ENCODE data around the gene HEXD.
"Not testable (repeated sequence)": the region's sequence is repeated elsewhere in the genome, so short reads cannot be mapped to it uniquely, and the experiment has no call there.

HEXD gene

DNA sequence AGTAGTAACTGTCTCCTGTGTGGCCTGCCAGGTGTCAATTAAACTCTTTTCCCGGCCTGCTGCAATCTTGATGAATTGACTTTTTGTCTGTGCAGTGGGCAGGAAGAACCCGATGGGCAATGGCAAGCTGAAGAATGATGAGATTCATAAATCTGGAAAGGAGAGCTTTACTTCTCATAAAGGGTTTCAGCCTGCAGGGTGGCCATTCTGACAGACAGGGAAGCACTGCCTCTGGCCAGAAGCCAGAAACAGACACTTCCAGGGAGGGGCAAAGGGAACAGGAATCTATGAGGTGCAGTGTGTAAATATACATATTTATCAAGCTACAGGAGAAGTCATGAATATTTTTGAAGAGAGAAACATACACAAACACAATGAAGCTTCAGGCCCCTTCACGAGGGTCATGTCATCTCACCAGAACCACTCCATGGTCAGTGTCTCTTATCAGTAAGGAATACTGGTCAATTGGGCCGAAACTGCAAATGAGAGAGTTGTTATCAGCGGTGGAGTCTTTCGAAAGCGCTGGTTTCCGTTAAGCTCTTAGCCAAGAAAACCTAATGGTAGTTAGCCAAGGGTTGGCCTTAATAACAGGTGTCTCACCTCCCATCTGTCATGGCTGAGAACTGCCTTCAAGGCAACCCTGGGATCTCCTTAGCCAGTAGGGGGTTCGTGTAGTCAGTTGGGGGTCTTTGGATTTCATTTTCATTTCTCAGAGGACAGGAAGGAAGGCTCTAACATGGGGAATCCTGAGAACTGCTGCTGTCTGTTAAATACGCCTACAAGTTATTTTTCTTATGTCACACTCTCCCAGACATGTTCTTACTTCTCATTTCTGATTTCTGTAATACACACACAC is 39.2 kb downstream of the HEXD start:
- no peak for DNase-seq (ENCODE audit: low read depth in 3 of 3, low spot score in 1 of 3)

DNA sequence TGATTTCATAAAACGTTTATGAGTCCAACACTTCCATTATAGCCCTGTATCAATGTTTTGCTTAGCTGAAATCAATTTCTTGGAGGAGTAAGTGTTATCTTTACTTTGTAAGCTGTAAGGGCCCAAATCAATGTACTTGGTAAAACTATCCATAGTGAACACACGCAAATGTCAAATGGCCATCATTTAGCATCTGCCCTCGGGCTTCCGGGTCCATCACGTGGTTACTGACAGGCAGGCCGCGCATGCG is 39.7 kb downstream of the HEXD start:
- DNase-seq (ENCODE audit: low read depth in 3 of 3, low spot score in 1 of 3) = no peak

DNA sequence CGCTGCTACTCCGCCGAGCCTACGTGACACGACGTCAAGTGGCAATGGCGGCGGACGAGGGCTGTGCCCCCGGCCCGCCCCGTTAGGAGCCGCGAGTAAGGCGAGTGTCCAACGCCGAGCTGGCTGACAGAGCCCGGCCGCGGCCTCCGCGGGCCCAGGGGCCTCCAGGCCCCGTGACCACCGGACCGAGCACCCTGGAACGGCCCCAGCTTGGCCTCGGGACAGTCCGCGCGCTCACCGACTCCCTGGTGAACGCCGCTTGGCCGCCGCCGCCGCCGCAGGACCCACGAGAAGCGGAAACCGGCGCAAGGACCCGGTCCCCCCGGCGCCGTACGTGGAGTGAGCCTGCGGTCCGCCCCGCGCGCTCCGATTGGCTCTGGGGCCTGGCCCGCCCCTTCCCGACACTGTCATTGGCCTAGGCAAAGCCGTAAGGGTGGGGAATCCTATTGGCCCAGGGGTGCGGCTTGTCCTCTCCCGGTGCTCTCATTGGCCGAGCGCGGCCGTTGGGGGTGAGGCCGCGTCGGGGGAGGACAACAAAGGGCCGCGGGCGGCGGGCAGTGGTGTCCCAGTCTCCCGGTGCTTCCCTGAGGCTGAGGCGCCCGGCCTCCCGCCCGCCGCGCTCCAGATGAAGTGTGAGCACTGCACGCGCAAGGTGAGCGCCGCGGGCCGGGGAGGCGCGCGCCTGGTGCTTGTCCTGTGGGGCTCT is 40.2 kb downstream of the HEXD start, which contains the start of gene NARF:
NARF (plus strand) TSS at position 563 of the 706 bp plus-strand sequence; CDS start at position 626, 63 bp downstream.
- peak; percentile 84 to 92 (median 91) for DNase-seq (ENCODE audit: low read depth in 3 of 3, low spot score in 1 of 3)

DNA sequence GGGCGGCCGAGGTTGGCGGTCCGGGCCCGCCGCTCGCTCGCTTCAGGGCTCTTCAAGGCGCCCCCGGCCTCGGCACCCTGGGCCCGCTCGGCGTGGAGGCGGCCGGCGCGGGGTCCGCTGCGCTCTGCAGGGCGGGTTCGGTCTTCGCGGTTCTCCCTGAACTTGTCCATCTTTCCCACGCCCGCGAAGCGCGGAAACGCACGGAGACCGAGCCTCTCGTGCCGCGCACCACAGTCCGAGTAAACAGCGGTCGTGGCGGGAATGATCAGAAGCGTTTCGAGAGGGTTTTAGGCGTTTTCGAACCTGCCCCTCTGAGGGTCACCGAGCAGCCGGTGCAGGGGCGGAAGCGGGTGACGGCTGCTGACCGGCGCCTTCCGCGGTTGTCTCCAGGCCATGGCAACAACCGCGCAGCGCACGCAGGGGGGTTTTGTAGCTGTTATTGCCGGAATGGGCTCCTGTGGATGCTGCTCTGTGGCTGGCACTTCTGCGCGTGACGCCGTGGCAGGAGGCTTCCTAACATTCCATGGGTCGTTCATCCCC is 40.8 kb downstream of the HEXD start:
- no peak for DNase-seq (ENCODE audit: low read depth in 3 of 3, low spot score in 1 of 3)

DNA sequence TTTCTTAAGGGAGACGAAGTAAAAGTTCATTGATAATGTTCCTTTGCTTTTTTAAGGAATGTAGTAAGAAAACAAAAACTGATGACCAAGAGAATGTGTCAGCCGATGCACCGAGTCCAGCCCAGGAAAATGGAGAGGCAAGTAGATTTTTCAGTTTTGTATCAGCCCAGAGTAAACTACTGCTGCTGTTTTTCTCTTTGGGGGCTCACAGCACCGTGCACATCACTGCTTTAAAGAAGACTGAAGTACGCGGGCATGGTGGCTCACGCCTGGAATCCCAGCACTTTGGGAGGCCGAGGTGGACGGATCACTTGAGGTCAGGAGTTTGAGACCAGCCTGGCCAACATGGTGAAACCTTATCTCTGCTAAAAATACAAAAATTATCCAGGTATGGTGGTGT is 41.8 kb downstream of the HEXD start:
- not testable (repeated sequence) for DNase-seq (ENCODE audit: low read depth in 3 of 3, low spot score in 1 of 3)

DNA sequence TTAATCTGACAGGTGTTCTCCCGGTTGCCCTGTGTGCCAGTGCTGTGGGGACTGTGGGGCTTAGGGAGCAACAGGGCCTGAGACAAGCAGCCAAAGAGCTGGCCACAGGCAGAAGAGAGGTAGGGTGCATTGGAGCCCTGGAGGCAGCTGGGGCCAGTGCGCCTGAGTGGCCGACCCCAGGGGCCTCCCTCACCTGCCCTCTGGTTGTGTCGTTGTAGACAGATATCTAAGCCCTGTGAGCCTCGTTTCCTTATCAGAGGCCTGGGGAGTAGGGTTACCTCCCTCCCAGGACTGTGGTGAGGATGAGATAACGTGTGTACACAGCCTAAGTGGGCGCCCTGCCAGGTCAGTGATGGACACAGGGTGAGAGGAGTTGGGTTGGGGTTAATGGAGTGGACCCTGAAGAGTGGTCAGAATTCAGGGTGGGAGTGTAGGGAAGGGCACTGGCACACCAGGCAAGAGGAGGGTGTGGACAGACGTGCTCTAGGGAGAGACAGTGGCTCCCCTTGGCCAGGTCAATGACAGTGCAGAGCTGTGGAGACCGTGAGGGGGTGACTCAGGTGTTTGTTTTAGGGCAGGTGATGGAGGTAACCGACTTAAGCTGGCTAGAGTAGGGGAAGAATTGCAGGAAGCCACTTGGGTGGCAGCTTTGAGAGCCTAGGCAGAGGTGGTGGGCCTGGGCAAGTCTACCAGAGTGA is 43.8 kb downstream of the HEXD start:
- no peak for DNase-seq (ENCODE audit: low read depth in 3 of 3, low spot score in 1 of 3)

DNA sequence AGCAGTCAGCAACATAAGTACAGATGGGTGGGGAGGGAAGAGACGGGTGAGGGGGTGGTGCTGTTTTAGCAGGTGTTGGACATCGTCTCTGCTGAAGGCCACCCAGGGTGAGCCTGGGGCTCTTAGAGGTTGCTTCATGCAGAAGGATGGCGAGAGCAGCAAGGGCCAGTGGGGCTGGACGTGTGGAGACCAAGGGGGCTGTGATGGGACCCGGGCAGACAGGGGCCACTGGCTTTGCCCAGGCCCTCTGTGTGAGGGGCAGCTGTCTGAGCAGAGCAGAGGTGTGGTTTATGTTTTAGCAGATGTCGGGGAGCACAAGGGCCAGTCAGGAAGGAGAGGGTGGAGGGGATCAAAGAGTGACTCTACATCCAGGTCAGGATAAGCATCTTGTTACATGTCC is 45.2 kb downstream of the HEXD start:
- no peak for DNase-seq (ENCODE audit: low read depth in 3 of 3, low spot score in 1 of 3)

DNA sequence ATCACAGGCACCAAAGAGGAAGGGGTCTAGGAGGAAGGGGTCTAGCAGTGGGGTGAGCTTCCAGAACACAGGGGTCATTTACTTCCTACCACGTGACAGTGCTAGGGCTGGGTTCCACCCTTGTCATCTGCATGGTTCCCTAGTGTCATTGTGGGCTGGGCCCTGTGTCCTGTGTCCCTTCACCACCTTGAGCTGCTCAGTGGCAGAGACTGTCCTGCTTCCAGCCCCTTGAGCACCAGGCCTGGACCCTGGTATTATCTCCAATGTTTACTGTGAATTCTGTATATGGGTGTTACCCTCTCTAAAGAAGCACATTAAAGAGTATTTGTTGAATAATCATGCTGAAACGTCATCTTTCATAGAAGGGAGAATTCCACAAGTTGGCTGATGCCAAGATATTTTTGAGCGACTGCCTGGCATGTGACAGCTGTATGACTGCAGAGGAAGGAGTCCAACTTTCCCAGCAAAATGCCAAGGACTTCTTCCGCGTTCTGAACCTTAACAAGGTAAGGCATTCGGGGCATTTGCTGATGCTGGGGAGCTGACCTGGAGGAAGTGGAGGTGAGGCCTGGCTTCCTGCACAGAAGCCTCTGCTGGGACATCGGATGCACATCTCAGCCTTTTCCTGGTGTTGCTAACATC is 45.9 kb downstream of the HEXD start:
- DNase-seq (ENCODE audit: low read depth in 3 of 3, low spot score in 1 of 3) = no peak

DNA sequence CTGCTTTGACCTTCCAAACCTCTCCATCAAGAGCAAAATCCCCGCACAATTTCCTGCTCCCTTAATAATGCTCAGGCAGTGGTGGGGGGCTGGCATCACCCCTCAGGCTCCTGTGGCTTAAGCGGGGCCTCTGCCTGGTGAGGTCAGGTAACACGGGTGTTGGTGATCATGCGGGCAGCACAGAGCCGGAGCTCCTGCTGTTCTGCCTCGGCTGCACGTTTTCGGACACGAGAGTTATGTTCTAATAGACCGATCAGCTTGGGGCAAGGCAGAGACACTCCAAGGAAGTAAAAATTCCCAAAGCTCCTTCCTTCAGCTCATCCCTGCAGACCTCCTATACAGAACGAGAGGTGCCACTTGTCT is 46.4 kb downstream of the HEXD start:
- no peak for DNase-seq (ENCODE audit: low read depth in 3 of 3, low spot score in 1 of 3)

DNA sequence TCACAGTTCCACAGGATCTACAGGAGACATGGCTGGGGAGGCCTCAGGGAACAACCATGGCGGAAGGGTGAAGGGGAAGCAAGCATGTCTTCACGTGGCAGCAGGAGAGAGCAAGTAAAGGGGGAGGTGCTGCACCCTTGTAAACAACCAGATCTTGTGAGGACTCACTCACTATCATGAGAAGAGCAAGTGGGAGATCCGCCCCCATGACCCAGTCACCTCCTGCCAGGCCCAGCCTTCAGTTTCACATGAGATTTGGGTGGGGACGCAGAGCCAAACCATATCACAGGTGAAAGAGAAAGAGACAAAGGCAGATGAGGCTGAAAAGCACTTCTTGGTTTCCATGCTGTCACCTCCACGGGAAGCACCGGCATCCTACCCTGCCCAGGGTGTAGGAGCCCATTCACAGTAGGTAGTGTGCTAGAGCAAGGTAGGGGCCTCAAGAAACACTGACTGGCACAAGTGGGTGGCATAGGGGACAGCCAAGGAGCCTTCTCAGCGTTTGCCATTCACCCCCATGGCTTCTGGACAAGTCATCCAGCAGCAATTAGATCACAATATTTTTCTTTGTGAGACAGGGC is 47.0 kb downstream of the HEXD start:
- DNase-seq (ENCODE audit: low read depth in 3 of 3, low spot score in 1 of 3) = no peak

DNA sequence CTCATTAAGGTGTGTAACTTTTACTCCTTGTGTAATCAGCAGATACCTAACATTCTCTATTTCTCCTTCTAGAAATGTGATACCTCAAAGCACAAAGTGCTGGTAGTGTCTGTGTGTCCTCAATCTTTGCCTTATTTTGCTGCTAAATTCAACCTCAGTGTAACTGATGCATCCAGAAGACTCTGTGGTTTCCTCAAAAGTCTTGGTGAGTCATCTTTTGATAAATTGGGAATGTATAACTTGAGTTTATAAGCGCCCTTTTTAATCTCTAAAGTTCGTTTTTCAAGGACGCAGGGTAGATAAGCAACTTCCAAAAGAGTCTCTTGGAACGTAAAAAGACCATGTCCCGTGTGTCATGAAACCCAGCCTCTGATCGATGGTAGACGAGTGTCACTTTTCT is 50.5 kb downstream of the HEXD start:
- no peak for DNase-seq (ENCODE audit: low read depth in 3 of 3, low spot score in 1 of 3)

DNA sequence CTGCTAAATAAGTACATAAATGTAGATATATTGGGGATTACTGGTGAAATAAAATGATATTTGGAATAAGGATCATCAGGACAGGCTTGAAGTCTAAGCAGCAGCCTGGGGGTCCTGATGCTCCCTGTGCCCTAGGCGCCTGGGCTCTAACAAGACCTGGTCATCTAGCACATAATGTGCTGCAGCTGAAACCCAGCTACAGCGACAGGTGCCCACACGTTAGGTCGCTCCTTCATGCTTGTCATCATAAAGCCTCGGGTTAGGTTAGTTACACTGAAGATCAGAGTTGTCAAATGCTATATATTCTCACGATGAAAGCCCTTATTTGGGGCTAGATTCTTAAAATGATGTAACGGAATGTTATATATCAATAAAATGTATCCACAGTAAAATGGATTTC is 51.9 kb downstream of the HEXD start:
- DNase-seq (ENCODE audit: low read depth in 3 of 3, low spot score in 1 of 3) = no peak

DNA sequence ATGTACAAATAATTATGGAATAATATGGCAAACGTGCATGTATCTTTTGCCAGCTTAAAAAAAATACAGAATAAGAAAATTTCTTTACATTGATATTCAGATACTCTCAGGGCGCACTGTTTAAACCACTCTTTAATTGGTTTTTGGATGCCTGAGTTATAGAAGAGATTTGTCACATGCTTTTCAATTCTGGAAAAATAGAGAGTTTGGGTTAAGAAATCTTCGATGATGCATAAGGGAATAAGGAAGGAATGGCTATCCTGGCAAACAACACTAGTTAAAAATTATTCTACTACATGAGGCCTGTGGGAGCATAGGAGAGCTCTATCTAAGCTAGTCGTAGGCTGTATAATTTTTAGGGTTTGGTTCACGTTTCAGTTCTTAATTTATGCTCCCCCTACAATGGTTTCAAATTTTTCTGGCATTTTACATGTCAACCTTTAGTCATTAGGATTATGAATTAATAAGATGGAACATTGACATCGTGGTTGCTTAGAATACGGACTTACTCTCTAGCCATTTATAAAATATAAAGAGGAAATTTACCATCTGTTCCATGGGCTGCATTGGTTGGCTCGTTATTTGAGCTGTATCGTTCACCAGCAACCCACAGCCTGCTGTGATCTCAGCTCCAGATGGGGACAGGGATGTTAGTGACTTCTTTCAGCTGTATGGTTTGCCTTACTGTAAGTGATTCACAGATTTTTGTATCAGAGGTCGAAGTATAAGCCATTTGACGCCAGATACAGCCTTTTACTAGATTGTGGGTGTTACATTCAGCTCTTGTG is 56.3 kb downstream of the HEXD start:
- no peak for DNase-seq (ENCODE audit: low read depth in 3 of 3, low spot score in 1 of 3)

DNA sequence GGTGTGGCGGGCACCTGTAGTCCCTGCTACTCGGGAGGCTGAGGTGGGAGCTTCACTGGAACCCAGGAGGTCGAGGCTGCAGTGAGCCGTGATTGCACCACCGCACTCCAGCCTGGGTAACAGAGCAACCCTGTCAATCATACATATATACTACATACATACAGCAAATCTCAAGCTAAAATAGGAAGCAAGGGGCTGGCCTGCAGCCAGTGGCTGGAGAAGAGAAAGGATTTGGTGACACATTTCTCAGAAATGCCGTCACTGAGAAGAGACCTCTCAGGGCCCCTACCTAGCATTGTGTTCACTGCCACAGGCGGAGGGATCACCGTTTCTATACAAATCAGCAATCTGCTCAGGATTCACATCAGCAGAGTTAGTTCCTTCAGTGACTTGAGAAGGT is 57.3 kb downstream of the HEXD start:
- no peak for DNase-seq (ENCODE audit: low read depth in 3 of 3, low spot score in 1 of 3)

DNA sequence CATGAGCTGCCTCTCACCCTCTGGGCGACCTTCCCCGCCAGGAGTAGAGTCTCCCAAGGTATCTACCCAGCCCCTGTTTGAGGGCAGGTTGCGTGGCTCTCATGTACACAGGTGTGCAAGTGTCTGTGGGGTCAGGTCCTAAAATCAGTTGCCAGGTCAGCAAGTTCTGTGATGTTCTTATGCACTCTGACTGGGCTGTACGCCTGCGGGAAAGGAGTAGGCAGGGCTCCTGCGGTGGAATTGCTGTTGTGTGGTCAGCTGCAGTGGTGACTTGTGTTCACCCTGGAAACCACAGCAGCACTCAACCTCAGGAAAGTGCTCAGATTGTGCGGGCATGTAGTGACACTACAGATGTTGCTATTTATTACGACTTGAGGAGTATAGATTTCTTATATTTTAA is 59.8 kb downstream of the HEXD start:
- no peak for DNase-seq (ENCODE audit: low read depth in 3 of 3, low spot score in 1 of 3)

DNA sequence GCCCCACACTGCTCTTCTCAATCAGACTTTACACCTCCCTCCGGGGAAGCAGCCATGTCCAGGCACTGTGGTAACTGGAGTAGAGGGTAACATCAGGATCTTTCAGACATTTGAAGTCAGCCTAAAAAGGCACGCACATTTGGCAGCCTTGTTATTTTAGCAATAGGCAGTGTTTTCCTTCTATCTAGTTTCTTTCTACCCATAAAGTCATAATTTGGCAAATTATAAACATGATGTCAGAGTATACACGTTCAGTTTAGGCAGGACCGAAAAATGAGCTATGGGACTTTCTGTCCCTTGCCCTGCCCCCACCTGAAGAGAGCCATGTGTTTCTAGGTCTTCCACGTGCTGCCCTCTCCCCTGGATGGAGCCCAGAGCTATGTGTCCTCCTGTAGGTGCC is 61.5 kb downstream of the HEXD start:
- no peak for DNase-seq (ENCODE audit: low read depth in 3 of 3, low spot score in 1 of 3)

DNA sequence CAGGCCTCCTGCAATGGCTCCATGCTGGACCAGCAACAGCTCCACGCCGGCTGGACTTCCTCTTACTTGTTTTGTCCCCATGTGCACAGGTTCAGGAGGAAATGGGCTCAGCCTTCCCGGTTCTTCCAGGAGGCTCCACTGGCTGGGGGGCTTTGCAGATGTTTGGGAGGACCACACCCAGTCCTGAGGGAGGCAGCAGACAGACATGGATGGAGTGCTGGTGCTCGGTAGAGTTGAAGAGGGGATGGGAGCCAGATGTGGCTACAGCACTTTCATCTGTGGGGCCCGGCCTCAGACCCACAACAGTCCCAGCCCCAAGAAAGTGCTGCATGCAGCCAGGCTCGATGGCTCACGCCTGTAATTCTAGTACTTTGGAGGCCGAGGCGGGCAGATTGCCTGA is 62.2 kb downstream of the HEXD start:
- DNase-seq (ENCODE audit: low read depth in 3 of 3, low spot score in 1 of 3) = no peak

DNA sequence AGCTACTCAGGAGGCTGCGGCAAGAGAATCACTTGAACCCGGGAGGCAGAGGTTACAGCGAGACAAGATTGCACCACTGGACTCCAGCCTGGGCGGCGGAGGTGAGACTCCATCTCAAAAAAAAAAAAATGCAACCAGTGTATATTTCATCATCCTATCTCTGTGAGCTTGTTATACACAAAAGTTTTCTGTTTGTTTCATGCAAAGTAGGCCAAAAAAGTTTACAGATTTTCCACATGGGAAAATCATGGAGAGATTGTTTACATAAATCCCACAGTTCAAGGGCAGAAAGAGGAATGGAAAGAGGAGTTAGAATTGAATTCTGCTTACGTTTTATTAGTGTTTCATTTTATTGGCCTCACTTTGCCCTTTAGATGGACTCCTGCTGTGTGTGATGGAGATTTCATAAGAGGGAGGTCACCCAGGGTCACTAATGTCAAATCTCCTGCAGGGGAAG is 65.1 kb downstream of the HEXD start:
- DNase-seq (ENCODE audit: low read depth in 3 of 3, low spot score in 1 of 3) = no peak

DNA sequence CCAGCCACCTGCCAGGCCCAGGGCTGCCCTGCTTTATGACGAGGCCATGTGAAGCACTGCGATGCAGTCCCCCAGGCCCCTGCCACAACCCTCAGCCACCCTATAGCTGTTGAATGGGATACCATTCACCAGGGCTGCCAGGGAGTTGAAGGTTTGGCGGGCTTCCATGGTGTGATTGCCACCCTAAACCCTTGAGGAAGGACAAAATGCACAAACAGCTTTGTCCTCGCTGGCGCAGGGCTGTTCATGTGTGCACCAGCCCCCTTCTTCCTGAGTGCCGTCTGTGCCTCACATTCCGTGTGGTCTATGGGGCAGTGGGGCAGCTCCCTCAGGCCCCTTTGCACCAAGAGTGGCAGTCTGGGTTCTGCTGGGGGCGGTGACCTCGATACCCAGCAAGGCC is 65.7 kb downstream of the HEXD start:
- DNase-seq (ENCODE audit: low read depth in 3 of 3, low spot score in 1 of 3) = no peak
